ENCODE results near the gene FOXJ3. TPM values are rescaled to one million over a fixed set of nuclear protein-coding genes. Genes with fewer than 3 reads are reported as not detected.

FOXJ3 gene
- total and polyA plus RNA-seq, 2 of the 13 experiments (the other 11 are each of a cell fraction or from before 2014, with no cell fraction given): 16.6 to 48.5 TPM

- H3K27me3 ChIP-seq (ENCODE audit: control insufficient read depth in 1 of 2, insufficient read depth in 2 of 2, low read length in 2 of 2): peaks cover 3 to 46% of the 10 kb centered on the region in 2 experiments; a peak in 3 of 5 replicates
- peak; percentile 25; the same call in 2 of the 3 replicates for ATAC-seq
- intact Hi-C loops (cut with micrococcal nuclease; ENCODE audit: unreplicated experiment): no loop called here
- H3K4me1 ChIP-seq (ENCODE audit: insufficient read depth, low read length): peaks cover 8% of the 10 kb centered on the region; the same call in 1 of the 2 replicates
- WGBS (ENCODE audit: low lambda C conversion rate): 30% methylated on average over 12 of the region's 12 CpGs
- in situ Hi-C loops (cut with HindIII; ENCODE audit: extremely low pct_ligation_motif_present, low pct_unique_long_range_greater_than_20kb): loop anchor here (10.0 kb wide), 1 partner anchor 600 kb away; the partner anchor contains the start of gene CLDN19
- ChIA-PET POLR2A (no interaction called here), CTCF (ENCODE audit: low intra/inter-chr PET ratio, low total read pairs) (no interaction called here)
- H3K36me3 ChIP-seq (replicated peaks in 1 of 2; ENCODE audit: control insufficient read depth in 1 of 2, insufficient read depth in 2 of 2, low read length in 2 of 2): no peaks in the 10 kb centered on the region
- H3K4me3 ChIP-seq (replicated peaks in 1 of 3; ENCODE audit: insufficient read depth in 1 of 3, low read depth in 2 of 3, low read length in 3 of 3): no peak overlapping the region
- H3K27ac ChIP-seq (ENCODE audit: extremely low read length, insufficient read depth, low read length): no peak overlapping the region
- H4K20me1 ChIP-seq (ENCODE audit: insufficient read depth, low read length): no peaks in the 10 kb centered on the region
- BruUV-seq (replicated peaks): no TSS peak
- no peak overlapping the region for H2AFZ ChIP-seq (ENCODE audit: low read length)
- DNase-seq (ENCODE audit: low spot score): no peak
- no peaks in the 10 kb centered on the region for H3K9me3 ChIP-seq (ENCODE audit: low read length)
- H3K9ac ChIP-seq (ENCODE audit: insufficient read depth, low read depth, low read length): no peak overlapping the region
- H3K4me2 ChIP-seq (ENCODE audit: low read depth, low read length): no peak overlapping the region
- TF ChIP-seq NR2F1 (CRISPR knock-in tag; IDR thresholded peaks at IDR 0.05) (no peak), CTCF (CRISPR knock-in tag; IDR thresholded peaks at IDR 0.05) (0 out of 2 replicates have a peak, but pooled peaks have one; percentile 12), GABPB1 (CRISPR knock-in tag; IDR thresholded peaks at IDR 0.05) (no peak)
- H3K79me2 ChIP-seq (ENCODE audit: insufficient read depth, low read length): no peaks in the 10 kb centered on the region
- no peak for FAIRE-seq
Observed at GRCh38 chr1:42144711-42145388, 190.2 kb downstream of the FOXJ3 start.
